Heart left ventricle (tissue), 13 donors: ENCODE measurements around the gene SBSN.

ENCODE experiments used
- POLR2A ChIP-seq, 2 donors: fragments of 450-650 bp; IDR thresholded peaks; one replicate each; pipeline ENCODE4 v1.6.1; 2017; ENCODE audit warnings: antibody characterized with exemption in 2 of 2, mild to moderate bottlenecking in 2 of 2, moderate library complexity in 2 of 2
- TF ChIP-seq, protein P1 (sequence below), 12 donors: fragments of 200-600 bp; sonication (generic) in 4 of 12; IDR thresholded peaks; one replicate each; pipeline versions ENCODE4 v1.5.0 to v1.8.0; 2018 to 2022; ENCODE audit warnings: antibody characterized with exemption in 12 of 12, mild to moderate bottlenecking in 5 of 12
- donor health status: ischemic (EF 13 %, LVEDD 7.1; RV severe dilation, severe dysfunction).
- donor health status: DM: no; HTN: yes; CAD: no.
- donor health status: DM: no; HTN: no; CAD: no.
- donor health status: ischemic (EF 25% LVEDD 6.9; RV normal size, moderate dysfunction).
- donor health status: ischemic (EF 25% LVEDD 5.7; RV mildly dilated, moderate dysfunction).
- donor health status: ischemic (EF 35%, LVEDD 5.7; RV mildly dilated, moderate dysfunction).
- donor health status: nonischemic (EF 11% LVEDD 7.7; RV severe dilation, severe dysfunction).
- donor health status: DM: yes; HTN: yes; CAD: no.
- donor health status: PGD.
- donor health status: ischemic (EF 29% LVEDD 5.4; RV normal size, mild dysfunction).
- donor health status: nonischemic (EF 23%, LVEDD 6.1; RV moderate dilation, normal function).

DNA sequence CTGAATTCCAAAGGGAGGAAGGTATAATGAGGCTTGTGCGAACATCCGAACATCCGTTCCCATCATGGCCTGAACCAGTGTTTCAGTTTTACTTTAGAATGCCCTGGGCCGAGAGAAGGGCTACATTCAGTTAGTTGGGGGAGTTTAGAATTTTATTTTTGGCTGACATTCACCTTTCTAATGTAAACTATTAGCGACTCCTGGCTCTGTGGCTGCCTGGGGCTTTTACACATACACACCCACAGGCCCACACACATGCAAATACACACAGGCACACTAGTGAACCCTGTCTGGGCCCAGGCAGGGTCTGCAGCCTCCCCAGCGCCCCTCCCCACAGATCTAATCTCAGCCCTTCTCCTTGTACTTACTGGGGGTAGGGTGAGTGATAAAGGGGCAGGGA, 11.2 kb upstream of the SBSN start:
- TF ChIP-seq, protein P1, sequence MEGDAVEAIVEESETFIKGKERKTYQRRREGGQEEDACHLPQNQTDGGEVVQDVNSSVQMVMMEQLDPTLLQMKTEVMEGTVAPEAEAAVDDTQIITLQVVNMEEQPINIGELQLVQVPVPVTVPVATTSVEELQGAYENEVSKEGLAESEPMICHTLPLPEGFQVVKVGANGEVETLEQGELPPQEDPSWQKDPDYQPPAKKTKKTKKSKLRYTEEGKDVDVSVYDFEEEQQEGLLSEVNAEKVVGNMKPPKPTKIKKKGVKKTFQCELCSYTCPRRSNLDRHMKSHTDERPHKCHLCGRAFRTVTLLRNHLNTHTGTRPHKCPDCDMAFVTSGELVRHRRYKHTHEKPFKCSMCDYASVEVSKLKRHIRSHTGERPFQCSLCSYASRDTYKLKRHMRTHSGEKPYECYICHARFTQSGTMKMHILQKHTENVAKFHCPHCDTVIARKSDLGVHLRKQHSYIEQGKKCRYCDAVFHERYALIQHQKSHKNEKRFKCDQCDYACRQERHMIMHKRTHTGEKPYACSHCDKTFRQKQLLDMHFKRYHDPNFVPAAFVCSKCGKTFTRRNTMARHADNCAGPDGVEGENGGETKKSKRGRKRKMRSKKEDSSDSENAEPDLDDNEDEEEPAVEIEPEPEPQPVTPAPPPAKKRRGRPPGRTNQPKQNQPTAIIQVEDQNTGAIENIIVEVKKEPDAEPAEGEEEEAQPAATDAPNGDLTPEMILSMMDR (IDR thresholded peaks at IDR 0.05) = no peak
- TF ChIP-seq POLR2A (IDR thresholded peaks at IDR 0.05) = no peak
